GM19397 (cell line): ENCODE measurements around the gene FGF5.
"Not testable (repeated sequence)": the region's sequence is repeated elsewhere in the genome, so short reads cannot be mapped to it uniquely, and the experiment has no call there.

Source experiments
- ATAC-seq: cut with Tn5 transposase; IDR thresholded peaks from one replicate; pipeline ENCODE4 v1.9.1; 2021; ENCODE audit warnings: mild to moderate bottlenecking, moderate library complexity; ENCODE audit not compliant: unreplicated experiment

FGF5 gene

DNA sequence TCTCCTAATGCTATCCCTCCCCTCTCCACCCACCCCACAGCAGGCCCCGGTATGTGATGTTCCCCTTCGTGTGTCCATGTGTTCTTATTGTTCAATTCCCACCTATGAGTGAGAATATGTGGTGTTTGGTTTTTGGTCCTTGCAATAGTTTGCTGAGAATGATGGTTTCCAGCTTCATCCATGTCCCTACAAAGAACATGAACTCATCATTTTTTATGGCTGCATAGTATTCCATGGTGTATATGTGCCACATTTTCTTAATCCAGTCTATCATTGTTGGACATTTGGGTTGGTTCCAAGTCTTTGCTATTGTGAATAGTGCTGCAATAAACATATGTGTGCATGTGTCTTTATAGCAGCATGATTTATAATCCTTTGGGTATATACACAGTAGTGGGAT lies 24.2 kb downstream of the FGF5 start:
- not testable (repeated sequence) for ATAC-seq

DNA sequence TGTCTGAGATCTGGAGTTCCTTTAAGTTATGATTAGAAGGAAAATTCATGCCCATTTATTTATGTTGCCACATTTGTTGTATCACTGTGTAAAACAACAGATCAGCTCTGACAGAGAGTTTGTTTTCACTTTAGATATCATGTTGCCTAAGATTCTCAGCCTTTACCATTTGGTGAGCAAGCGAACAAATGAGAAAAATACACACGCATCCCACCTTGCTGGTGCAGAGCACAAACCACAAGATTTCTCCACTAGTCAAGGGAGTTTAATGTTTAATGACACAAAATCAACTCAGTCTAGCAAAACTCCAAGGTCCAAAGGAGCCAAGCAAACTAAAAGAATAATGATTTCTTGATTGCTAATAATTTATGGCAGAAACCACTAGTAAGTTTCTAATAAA lies 27.7 kb downstream of the FGF5 start:
- no peak for ATAC-seq

DNA sequence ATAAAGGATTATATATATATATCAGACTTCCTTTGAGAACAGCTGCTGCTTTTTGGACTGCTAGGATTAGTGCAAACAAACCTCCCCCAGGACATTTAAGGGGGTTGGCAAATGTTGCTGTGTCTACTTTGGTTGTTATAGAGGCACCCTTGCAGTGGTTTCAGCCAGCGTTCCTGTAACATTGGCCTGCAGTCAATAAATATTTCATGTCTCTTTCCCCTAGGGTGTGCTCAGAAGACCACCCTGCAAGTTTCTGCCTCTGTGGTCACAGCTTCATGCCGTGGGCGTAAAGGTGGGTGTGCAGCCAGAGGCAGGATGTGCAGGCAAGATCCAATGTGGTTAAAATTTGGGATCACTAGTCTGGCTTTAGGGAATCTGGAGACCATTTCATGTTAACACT lies 28.9 kb downstream of the FGF5 start:
- no peak for ATAC-seq

- ATAC-seq: no peak
These were observed 29.4 kb downstream of the FGF5 start for GRCh38 chr4:80295826-80296225.

- ATAC-seq: no peak
These were observed 35.4 kb downstream of the FGF5 start for GRCh38 chr4:80301884-80302283.

DNA sequence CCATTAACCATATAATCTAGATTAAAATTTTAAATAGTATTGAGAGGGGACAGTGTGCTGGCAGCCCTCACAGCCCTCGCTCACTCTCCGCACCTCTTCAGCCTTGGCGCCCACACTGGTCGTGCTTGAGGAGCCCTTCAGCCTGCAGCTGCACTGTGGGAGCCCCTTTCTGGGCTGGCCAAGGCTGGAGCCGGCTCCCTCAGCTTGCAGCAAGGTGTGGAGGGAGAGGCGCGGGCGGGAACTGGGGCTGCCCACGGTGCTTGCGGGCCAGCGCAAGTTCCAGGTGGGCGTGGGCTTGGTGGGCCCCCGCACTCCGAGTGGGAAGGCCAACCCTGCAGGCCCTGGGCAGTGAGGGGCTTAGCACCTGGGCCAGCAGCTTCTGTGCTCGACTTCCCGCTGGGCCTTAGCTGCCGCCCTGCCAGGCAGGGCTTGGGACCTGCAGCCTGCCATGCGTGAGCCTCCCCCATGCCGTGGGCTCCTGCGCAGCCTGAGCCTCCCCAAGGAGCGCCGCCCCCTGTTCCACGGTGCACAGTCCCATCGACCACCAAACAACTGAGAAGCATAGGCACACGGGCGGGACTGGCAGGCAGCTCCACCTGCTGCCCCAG lies 36.3 kb downstream of the FGF5 start:
- ATAC-seq: no peak

- ATAC-seq: no peak
These were observed 39.0 kb downstream of the FGF5 start for GRCh38 chr4:80305466-80305865.

DNA sequence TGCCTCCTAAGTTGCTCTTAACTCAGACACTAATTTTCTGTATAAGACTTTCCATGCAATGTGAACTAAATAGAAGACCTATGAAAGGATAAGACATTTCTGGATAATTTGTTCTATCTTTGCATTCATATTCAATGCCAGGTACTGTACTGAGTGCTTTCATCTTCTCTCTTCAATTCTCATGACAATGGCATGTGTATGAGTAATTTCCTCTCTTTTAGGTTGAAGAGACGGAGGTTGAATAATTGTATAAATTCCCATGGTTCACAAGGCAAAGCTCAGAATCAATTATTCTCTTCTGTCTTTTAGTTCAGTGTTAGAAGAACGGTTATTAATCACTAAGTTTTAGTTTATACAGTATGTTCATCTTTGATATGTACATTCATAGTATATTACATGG lies 39.8 kb downstream of the FGF5 start:
- no peak for ATAC-seq

- ATAC-seq: no peak
These were observed 40.8 kb downstream of the FGF5 start for GRCh38 chr4:80307183-80307735.

DNA sequence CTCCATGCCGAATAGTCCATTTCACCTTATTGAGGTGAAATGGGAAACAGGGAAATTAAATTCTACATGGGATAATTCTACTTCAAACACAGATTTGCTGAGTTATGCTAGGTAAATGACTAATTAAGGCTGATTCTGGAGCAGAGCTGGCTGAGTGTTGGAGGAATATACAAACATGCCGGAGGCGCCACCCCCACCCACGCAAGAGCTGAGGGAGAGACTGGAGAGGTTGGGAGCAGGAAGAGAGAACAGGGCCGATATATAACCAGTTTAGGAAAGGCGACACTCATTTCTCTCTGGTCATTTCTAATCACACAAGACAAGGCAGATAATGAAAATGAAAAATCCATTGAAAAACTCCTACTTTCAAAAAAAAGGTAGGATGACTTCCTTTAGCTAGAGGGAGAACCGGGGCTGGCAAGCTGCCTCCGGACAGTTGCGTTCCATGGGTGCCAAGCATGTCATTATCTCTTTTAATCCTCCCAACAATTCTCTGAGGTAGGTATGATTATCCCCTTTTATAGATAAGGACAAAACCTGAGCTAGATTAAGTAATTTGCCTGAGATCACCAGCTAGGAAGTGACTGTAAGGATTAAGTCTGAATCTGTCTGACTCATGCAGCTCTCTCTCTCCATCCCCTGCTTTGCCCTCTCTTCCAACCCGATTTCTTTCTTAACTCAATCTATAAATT lies 41.5 kb downstream of the FGF5 start:
- ATAC-seq: no peak

GRCh38 chr4:80308466-80308822 lies 42.0 kb downstream of the FGF5 start:
- ATAC-seq: no peak

- ATAC-seq: no peak
These were observed 43.0 kb downstream of the FGF5 start for GRCh38 chr4:80309294-80310004.

DNA sequence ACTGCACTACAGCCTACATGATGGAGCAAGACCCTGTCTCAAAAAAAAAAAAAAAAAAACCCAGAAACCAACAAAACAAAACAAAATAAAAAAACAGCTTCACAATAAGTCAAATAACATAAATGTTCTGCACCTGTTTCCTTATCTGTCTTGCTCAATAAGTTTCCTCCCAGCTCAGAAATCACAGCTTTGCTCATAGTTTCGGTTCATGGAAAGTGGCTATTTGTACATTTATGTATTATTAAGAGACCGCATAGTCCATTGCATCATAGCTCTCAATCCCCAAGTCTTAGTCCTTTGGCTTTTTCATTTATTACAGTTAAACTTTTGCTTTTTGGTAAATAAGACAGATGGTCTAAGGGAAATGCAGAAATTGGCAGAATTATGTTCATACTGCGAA lies 44.7 kb downstream of the FGF5 start:
- ATAC-seq: no peak

DNA sequence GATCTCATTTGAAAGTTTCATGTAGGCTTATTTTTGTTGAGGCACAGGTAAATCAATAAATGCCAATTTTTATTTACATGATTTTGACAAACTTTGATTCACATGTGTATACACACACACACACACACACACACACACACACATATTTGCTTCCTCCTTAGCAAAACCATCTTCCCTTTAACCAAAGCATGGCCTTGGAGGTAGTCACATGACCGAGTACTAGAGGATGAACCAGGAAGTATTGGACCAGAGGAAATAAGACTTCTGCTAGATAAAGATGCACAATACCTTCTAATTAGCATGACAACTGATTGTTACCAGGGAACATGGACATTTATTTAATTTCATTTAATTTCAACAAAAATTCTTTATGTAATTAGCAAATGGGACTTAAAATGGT lies 45.7 kb downstream of the FGF5 start:
- no peak for ATAC-seq

DNA sequence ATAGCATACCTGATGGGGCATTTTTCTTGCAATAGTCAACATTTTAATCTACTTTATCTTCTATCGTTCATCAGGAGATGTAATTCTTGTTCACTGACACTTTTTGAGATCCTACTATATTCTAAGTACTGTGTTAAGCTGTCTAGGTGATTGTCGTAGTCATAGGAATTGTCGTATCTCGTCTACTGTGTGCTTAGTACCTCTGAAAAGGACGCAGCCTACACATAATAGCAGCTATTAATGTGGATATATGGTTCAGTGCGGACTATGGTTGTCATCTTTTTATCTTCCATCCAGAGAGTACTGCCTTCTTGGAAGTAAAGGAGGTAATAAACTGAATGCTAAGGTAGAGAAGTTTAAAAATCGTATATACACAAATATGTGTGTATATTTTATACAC lies 47.2 kb downstream of the FGF5 start:
- ATAC-seq: no peak

GRCh38 chr4:80315848-80316247 lies 49.4 kb downstream of the FGF5 start:
- ATAC-seq: not testable (repeated sequence)

- no peak for ATAC-seq
These were observed 54.9 kb downstream of the FGF5 start for GRCh38 chr4:80321341-80321740.

GRCh38 chr4:80321776-80322175 lies 55.3 kb downstream of the FGF5 start:
- no peak for ATAC-seq

DNA sequence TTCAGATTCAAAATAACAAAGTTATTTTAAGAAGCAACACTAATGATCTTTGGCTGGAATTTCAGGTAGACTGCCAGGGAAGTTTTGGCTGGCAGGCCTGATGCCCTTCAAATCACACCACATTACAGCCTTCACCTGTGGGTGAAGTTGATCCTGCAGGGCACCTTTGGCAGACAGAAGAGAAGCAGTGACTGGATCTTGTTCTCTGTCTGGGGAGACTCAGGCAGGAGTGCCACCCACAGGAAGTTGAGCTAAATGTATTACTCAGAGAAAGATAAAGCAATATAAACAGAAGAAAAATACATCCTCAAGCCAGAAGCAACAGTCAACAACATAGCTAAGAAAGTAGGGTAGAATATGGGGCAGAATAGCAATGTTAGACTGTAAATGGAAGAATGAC lies 56.3 kb downstream of the FGF5 start:
- ATAC-seq: no peak

GRCh38 chr4:80324171-80324570 lies 57.7 kb downstream of the FGF5 start:
- ATAC-seq: no peak

DNA sequence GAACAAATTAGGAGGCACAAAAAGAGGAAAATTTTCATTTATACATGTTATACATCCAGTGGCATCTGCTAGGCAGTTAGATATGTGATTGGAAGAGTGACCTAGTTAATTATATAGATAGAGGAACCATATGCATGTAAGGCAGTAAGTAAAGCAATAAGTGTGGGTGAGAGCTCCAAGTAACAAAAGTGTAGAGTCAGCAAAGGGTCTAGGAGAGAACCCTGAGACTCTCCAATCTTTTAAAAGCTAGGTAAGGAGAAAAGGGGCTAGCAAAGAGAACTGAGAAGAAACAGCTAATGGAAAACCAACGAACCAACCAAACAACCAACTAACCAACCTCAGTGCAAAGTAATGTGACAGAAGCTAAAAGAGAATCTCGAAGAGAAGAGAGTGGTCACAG lies 65.2 kb downstream of the FGF5 start:
- no peak for ATAC-seq

DNA sequence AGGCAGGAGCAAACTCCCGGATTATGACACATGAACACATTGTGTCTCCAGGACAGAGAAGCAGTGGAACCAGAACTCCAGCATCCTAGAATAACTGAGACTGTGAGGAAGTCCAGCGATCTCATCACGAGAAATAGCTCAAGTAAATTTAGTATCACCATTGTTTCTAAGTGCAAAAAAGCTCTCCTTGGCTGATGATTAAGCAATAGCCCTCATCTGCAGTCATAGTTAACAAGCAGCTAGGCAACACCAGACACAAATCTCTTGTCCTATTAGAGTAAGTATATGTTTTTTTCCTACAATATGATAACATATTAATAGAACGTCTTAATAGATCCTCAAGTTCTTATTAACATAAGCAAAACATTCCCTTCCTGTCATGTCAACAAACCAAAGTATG lies 66.7 kb downstream of the FGF5 start:
- ATAC-seq: no peak
